Breast epithelium (tissue), 4 donors: ENCODE measurements around the gene SDK1. TPM values are rescaled to one million over a fixed set of nuclear protein-coding genes. Genes with fewer than 3 reads are reported as not detected.

ENCODE experiments used
- DNase-seq, 2 donors: peaks; one replicate each; pipeline ENCODE4 v3.0.0-alpha.2; 2019; ENCODE audit warnings: low spot score in 2 of 2
- H3K27ac ChIP-seq, 2 donors: fragments of 200-600 bp; sonication (generic) in 1 of 2; one replicate each; pipeline ENCODE4 v1.5.1; 2016 to 2019; ENCODE audit warnings: mild to moderate bottlenecking in 1 of 2
- H3K27me3 ChIP-seq, 2 donors: fragments of 200-600 bp; sonication (generic) in 1 of 2; one replicate each; pipeline versions ENCODE4 v1.5.1 to v1.6.0; 2017 to 2019; ENCODE audit warnings: control low read depth in 1 of 2, mild to moderate bottlenecking in 1 of 2
- H3K36me3 ChIP-seq: fragments of 200-600 bp; one replicate; pipeline ENCODE4 v1.5.1; 2019
- H3K4me1 ChIP-seq, 2 donors: fragments of 200-600 bp; sonication (generic); one replicate each; pipeline ENCODE4 v1.5.1; 2016 to 2019; ENCODE audit warnings: control low read depth in 1 of 2
- H3K4me3 ChIP-seq, 3 donors: fragments of 200-600 bp; sonication (generic); 1 replicate in 2 of 3; 2 replicates in 1 of 3; pipeline ENCODE4 v1.5.1; 2016 to 2019; ENCODE audit warnings: mild to moderate bottlenecking in 3 of 3, moderate library complexity in 2 of 3
- H3K9me3 ChIP-seq, 2 donors: fragments of 200-600 bp; sonication (generic) in 1 of 2; one replicate each; pipeline ENCODE4 v1.5.1; 2016 to 2019; ENCODE audit warnings: control low read depth in 1 of 2
- CTCF ChIP-seq, 3 donors: fragments of 450-650 bp; IDR thresholded peaks; one replicate each; pipeline ENCODE4 v1.5.1; 2016 to 2017; ENCODE audit warnings: antibody characterized with exemption in 3 of 3, mild to moderate bottlenecking in 3 of 3, moderate library complexity in 3 of 3
- POLR2A ChIP-seq: fragments of 450-650 bp; IDR thresholded peaks from one replicate; pipeline ENCODE4 v1.6.1; 2016; ENCODE audit warnings: antibody characterized with exemption, mild to moderate bottlenecking, moderate library complexity
- POLR2AphosphoS5 ChIP-seq, 3 donors: sonication (generic); formaldehyde crosslinking; IDR thresholded peaks; one replicate each; pipeline ENCODE4 v1.6.1; 2017; ENCODE audit warnings: antibody characterized with exemption in 3 of 3
- intact Hi-C: fragments of 100-400 bp; cut with DNase I; formaldehyde crosslinking; loops from one replicate; pipeline ENCODE4 v1.15.1; 2023; ENCODE audit warnings: low total_unique reads
- total RNA-seq, 3 donors: library from RNA; depleted of rRNA; stranded (reverse); fragments of >200 nt; gene quantifications; one replicate each; pipeline ENCODE4 v1.1.0, GENCODE V29; 2016

SDK1 gene
- total RNA-seq, 3 donors from 2014 or later: 3.7 to 18.2 (median 6.6) TPM

GRCh38 chr7:4073052-4073451, 772.0 kb downstream of the SDK1 start:
- H3K27me3 ChIP-seq: no peaks in the 10 kb centered on the region
- intact Hi-C loops: no loop called here
- H3K9me3 ChIP-seq: no peaks in the 10 kb centered on the region
- no peak overlapping the region for H3K27ac ChIP-seq
- TF ChIP-seq POLR2AphosphoS5 (IDR thresholded peaks at IDR 0.05) (no peak), POLR2A (no peak), CTCF (IDR thresholded peaks at IDR 0.05) (no peak)
- H3K36me3 ChIP-seq: no peaks in the 10 kb centered on the region
- no peak overlapping the region for H3K4me3 ChIP-seq
- H3K4me1 ChIP-seq: no peaks in the 10 kb centered on the region
- DNase-seq: no peak

GRCh38 chr7:4073750-4074149, 772.7 kb downstream of the SDK1 start:
- Histone ChIP-seq H3K9me3 (no peaks in the 10 kb centered on the region), H3K4me3 (no peak overlapping the region), H3K36me3 (no peaks in the 10 kb centered on the region), H3K27me3 (no peaks in the 10 kb centered on the region), H3K4me1 (no peaks in the 10 kb centered on the region), H3K27ac (no peak overlapping the region)
- no peak for DNase-seq
- intact Hi-C loops: no loop called here
- TF ChIP-seq POLR2AphosphoS5 (IDR thresholded peaks at IDR 0.05): no peak
- TF ChIP-seq POLR2A: no peak
- no peak for TF ChIP-seq CTCF (IDR thresholded peaks at IDR 0.05)

DNA sequence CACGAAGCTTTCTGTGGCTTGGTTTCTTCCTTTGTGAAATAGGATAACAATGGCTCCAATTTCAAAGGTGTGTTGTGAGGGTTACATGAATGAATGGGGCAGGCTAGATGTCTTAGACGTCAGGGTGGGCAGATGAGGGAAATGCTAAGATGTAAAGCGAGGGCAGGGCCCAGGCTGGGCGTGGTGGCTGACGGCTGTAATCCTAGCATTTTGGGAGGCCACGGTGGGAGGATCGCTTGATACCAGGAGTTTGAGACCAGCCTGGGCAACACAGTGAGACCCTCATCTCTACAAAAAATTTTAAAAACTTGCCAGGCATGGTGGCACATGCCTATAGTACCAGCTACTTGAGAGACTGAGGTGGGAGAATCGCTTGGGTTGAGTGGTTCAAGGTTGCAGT, 773.4 kb downstream of the SDK1 start:
- TF ChIP-seq POLR2AphosphoS5 (IDR thresholded peaks at IDR 0.05) (no peak), CTCF (IDR thresholded peaks at IDR 0.05) (no peak), POLR2A (no peak)
- intact Hi-C loops: no loop called here
- H3K4me3 ChIP-seq: no peak overlapping the region
- H3K27ac ChIP-seq: no peak overlapping the region
- DNase-seq: no peak
- H3K9me3 ChIP-seq: no peaks in the 10 kb centered on the region
- no peaks in the 10 kb centered on the region for H3K36me3 ChIP-seq
- H3K27me3 ChIP-seq: no peaks in the 10 kb centered on the region
- no peaks in the 10 kb centered on the region for H3K4me1 ChIP-seq

GRCh38 chr7:4074994-4075393, 773.9 kb downstream of the SDK1 start:
- Histone ChIP-seq H3K9me3 (no peaks in the 10 kb centered on the region), H3K27ac (no peak overlapping the region), H3K27me3 (no peaks in the 10 kb centered on the region), H3K4me3 (no peak overlapping the region), H3K4me1 (no peaks in the 10 kb centered on the region), H3K36me3 (no peaks in the 10 kb centered on the region)
- TF ChIP-seq CTCF (IDR thresholded peaks at IDR 0.05) (no peak), POLR2A (no peak), POLR2AphosphoS5 (IDR thresholded peaks at IDR 0.05) (no peak)
- DNase-seq: no peak
- intact Hi-C loops: no loop called here

DNA sequence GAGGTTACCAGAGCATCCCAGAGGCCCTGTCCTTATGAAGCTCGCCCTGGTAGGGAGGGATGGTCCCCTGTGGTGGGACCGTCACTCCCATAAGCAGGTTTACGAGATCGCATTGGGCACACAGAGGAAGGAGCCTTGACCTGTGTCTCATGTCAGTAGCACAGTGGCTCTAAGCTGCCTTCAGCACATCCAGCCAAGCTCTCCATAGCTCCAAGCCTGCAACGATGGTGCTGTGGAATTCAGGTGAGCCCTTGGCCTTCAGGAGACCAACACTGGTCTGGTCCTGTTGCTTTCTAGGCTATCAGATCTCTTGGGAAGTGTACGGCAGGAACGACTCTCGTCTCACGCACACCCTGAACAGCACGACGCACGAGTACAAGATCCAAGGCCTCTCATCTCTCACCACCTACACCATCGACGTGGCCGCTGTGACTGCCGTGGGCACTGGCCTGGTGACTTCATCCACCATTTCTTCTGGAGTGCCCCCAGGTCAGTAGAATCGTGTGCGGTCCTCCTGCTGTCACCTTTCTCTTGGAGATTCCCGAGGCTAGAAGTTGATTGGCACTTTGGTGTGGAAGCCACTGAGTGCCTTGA, 775.7 kb downstream of the SDK1 start:
- intact Hi-C loops: no loop called here
- no peaks in the 10 kb centered on the region for H3K27me3 ChIP-seq
- TF ChIP-seq POLR2AphosphoS5 (IDR thresholded peaks at IDR 0.05): no peak
- TF ChIP-seq POLR2A: no peak
- no peak overlapping the region for H3K27ac ChIP-seq
- no peaks in the 10 kb centered on the region for H3K9me3 ChIP-seq
- no peak overlapping the region for H3K4me3 ChIP-seq
- H3K36me3 ChIP-seq: no peaks in the 10 kb centered on the region
- no peak for DNase-seq
- H3K4me1 ChIP-seq: no peaks in the 10 kb centered on the region

DNA sequence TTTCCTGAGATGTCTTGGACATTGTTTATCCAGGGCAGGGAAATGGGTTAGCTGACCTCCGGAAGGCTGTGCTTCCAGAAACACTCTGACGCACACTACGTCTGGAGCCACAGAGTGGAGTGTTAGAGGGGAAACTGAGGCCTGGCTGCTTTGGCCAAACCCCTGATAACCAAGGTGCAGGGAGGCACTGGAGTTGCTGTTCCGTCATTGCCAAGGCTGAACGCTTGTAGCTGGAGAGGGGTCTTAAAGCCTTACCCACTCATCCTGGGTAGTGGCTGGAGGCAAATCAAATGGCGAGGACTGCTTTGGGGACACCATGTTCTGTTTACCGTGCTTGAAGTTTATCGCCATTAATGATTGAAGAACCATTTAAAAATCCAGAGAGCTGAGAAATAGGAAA, 776.9 kb downstream of the SDK1 start:
- no peak for DNase-seq
- Histone ChIP-seq H3K4me1 (no peaks in the 10 kb centered on the region), H3K36me3 (no peaks in the 10 kb centered on the region), H3K9me3 (no peaks in the 10 kb centered on the region), H3K27ac (no peak overlapping the region), H3K27me3 (no peaks in the 10 kb centered on the region), H3K4me3 (no peak overlapping the region)
- TF ChIP-seq POLR2A (no peak), CTCF (IDR thresholded peaks at IDR 0.05) (no peak)
- intact Hi-C loops: no loop called here
